A673 (cell line): ENCODE data around the gene PGLYRP2.

Source experiments
- EZH2 ChIP-seq: fragments of 200-600 bp; sonication (generic); IDR thresholded peaks from 2 replicates; pipeline ENCODE4 v1.6.1; 2017; ENCODE audit warnings: borderline replicate concordance, low read depth, mild to moderate bottlenecking, mixed read lengths, antibody characterized with exemption, low read length; ENCODE audit not compliant: poor library complexity, severe bottlenecking
- TF ChIP-seq, protein P1 (sequence below): fragments of 300-800, 200-600 bp; sonication (generic); conservative IDR thresholded peaks from 2 replicates; pipeline ENCODE4 v1.5.1; 2017; ENCODE audit warnings: low read depth, mild to moderate bottlenecking, antibody characterized with exemption, low read length, moderate library complexity, mixed read lengths

DNA sequence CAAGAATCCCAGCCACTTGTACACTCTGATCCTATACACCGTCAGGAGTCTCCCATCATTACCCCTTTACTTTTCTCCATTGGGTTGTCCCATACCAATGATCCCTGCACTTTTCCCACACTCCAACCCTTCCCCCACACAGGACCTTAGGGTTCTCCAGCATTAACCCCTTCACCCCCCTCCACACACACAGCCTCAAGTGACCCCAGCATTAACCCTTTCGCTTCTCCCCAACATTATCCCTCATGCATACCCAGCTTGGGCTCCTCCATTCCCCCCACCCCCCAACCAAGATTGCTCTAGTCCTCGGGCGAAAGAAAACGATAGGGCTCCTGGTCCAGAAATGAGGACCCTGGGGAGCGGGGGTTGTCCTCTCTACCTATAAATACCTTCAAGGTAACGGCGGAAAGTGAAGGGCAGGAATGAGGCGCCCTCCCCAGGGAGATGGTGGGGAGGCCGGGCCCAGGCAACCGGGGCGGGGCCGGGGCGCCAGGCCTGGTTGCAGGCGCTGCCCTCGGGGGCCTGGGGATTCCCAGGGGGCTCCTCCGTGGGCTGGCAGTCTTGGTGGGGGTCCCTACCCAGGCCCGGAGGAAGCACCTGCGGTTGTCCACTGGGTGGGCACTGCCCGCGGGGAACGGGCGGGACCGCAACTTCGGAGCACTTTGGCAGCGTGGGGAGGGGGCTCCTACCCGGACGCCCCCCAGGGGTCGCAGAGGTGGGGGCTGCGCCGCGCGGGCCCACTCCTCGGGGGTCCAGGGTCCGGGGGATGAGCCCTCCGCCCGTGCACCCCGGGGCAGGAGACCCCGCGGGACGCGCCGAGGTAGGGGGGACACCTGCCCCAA is 30.3 kb downstream of the PGLYRP2 start:
- TF ChIP-seq, protein P1, sequence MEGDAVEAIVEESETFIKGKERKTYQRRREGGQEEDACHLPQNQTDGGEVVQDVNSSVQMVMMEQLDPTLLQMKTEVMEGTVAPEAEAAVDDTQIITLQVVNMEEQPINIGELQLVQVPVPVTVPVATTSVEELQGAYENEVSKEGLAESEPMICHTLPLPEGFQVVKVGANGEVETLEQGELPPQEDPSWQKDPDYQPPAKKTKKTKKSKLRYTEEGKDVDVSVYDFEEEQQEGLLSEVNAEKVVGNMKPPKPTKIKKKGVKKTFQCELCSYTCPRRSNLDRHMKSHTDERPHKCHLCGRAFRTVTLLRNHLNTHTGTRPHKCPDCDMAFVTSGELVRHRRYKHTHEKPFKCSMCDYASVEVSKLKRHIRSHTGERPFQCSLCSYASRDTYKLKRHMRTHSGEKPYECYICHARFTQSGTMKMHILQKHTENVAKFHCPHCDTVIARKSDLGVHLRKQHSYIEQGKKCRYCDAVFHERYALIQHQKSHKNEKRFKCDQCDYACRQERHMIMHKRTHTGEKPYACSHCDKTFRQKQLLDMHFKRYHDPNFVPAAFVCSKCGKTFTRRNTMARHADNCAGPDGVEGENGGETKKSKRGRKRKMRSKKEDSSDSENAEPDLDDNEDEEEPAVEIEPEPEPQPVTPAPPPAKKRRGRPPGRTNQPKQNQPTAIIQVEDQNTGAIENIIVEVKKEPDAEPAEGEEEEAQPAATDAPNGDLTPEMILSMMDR, result no peak
- no peak for TF ChIP-seq EZH2
